B cell (primary cell): ENCODE data around the gene LRP6.

Source experiments
- EZH2 ChIP-seq: IDR thresholded peaks from 2 replicates; pipeline ENCODE4 v1.6.1; 2012; ENCODE audit warnings: borderline replicate concordance, low read depth, mild to moderate bottlenecking, moderate library complexity, low read length; ENCODE audit not compliant: insufficient read depth, poor library complexity, severe bottlenecking
- TF ChIP-seq, protein P1 (sequence below): fragments of 200-600 bp; IDR thresholded peaks from one replicate; pipeline ENCODE4 v1.8.0; 2022; ENCODE audit warnings: antibody characterized with exemption, mild to moderate bottlenecking

- TF ChIP-seq EZH2: no peak
- TF ChIP-seq, protein P1, sequence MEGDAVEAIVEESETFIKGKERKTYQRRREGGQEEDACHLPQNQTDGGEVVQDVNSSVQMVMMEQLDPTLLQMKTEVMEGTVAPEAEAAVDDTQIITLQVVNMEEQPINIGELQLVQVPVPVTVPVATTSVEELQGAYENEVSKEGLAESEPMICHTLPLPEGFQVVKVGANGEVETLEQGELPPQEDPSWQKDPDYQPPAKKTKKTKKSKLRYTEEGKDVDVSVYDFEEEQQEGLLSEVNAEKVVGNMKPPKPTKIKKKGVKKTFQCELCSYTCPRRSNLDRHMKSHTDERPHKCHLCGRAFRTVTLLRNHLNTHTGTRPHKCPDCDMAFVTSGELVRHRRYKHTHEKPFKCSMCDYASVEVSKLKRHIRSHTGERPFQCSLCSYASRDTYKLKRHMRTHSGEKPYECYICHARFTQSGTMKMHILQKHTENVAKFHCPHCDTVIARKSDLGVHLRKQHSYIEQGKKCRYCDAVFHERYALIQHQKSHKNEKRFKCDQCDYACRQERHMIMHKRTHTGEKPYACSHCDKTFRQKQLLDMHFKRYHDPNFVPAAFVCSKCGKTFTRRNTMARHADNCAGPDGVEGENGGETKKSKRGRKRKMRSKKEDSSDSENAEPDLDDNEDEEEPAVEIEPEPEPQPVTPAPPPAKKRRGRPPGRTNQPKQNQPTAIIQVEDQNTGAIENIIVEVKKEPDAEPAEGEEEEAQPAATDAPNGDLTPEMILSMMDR: no peak
These were observed 94.8 kb downstream of the LRP6 start for GRCh38 chr12:12171991-12172511.
